ENCODE data around the gene DDOST. TPM values are rescaled to one million over a fixed set of nuclear protein-coding genes. Genes with fewer than 3 reads are reported as not detected.

DDOST gene
- total RNA-seq, 1 donor from 2014 or later: 161 TPM

DNA sequence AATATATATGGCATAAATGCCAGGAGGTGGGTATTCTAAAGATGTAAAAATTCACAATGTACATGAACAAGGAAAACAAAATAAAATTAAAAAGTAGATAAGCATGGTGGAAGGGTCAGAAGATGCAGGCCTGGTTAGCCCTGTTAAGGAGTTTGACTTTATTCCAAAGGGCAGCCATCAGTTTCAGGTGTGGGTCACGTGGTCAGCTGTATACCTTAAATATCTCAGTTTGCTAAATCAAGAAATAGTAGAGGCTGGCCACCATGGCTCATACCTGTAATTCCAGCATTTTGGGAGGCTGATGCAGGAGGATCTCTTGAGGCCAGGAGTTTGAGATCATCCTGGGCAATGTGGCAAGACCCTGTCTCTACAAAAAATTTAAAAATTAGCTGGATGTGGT is 36.5 kb downstream of the DDOST start:
- TF ChIP-seq, protein P1, sequence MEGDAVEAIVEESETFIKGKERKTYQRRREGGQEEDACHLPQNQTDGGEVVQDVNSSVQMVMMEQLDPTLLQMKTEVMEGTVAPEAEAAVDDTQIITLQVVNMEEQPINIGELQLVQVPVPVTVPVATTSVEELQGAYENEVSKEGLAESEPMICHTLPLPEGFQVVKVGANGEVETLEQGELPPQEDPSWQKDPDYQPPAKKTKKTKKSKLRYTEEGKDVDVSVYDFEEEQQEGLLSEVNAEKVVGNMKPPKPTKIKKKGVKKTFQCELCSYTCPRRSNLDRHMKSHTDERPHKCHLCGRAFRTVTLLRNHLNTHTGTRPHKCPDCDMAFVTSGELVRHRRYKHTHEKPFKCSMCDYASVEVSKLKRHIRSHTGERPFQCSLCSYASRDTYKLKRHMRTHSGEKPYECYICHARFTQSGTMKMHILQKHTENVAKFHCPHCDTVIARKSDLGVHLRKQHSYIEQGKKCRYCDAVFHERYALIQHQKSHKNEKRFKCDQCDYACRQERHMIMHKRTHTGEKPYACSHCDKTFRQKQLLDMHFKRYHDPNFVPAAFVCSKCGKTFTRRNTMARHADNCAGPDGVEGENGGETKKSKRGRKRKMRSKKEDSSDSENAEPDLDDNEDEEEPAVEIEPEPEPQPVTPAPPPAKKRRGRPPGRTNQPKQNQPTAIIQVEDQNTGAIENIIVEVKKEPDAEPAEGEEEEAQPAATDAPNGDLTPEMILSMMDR (IDR thresholded peaks at IDR 0.05): no peak
- no peak for DNase-seq
- Histone ChIP-seq H3K9me3 (no peaks in the 10 kb centered on the region), H3K27me3 (no peaks in the 10 kb centered on the region), H3K27ac (no peak overlapping the region), H3K4me3 (no peak overlapping the region), H3K4me1 (no peaks in the 10 kb centered on the region), H3K36me3 (no peaks in the 10 kb centered on the region)
- intact Hi-C loops (cut with DNase I): no loop called here
- no peak for ATAC-seq

GRCh38 chr1:20621012-20621411 is 40.2 kb downstream of the DDOST start:
- TF ChIP-seq, protein P1 (IDR thresholded peaks at IDR 0.05): no peak
- Histone ChIP-seq H3K27me3 (no peaks in the 10 kb centered on the region), H3K4me1 (no peaks in the 10 kb centered on the region), H3K9me3 (no peaks in the 10 kb centered on the region), H3K27ac (no peak overlapping the region), H3K4me3 (no peak overlapping the region), H3K36me3 (no peaks in the 10 kb centered on the region)
- intact Hi-C loops (cut with DNase I): no loop called here
- no peak for ATAC-seq
- DNase-seq: no peak

DNA sequence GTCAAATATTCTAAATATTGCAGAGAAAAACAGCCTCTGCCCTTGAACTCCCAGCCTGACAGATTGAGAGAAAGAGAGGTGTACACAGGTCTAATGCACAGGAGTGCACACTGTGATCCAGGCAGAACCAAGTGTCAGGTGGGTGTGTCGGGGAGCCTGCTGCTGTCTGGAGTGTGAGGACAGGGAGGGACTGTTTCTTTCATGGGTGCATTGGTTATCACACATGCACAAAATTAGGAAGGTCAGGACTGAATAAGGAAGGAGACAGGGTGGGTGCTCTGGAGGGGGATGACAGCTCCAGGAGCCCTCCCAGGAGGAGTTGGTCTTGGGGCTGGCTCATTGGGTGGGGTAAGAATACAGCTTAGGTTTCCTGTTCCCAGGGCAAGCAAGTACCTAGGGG is 41.2 kb downstream of the DDOST start:
- no peak for ATAC-seq
- Histone ChIP-seq H3K36me3 (no peaks in the 10 kb centered on the region), H3K27me3 (no peaks in the 10 kb centered on the region), H3K4me3 (no peak overlapping the region), H3K27ac (no peak overlapping the region), H3K4me1 (no peaks in the 10 kb centered on the region), H3K9me3 (no peaks in the 10 kb centered on the region)
- intact Hi-C loops (cut with DNase I): no loop called here
- no peak for DNase-seq
- TF ChIP-seq, protein P1 (IDR thresholded peaks at IDR 0.05): no peak

- ATAC-seq: no peak
- DNase-seq: no peak
- Histone ChIP-seq H3K9me3 (no peaks in the 10 kb centered on the region), H3K27ac (no peak overlapping the region), H3K27me3 (no peaks in the 10 kb centered on the region), H3K4me1 (no peaks in the 10 kb centered on the region), H3K36me3 (no peaks in the 10 kb centered on the region), H3K4me3 (no peak overlapping the region)
- TF ChIP-seq, protein P1 (IDR thresholded peaks at IDR 0.05): no peak
- intact Hi-C loops (cut with DNase I): no loop called here
These were observed 42.6 kb downstream of the DDOST start for GRCh38 chr1:20618550-20618949.

GRCh38 chr1:20616847-20617487 is 44.2 kb downstream of the DDOST start:
- Histone ChIP-seq H3K4me3 (no peak overlapping the region), H3K36me3 (no peaks in the 10 kb centered on the region), H3K27me3 (no peaks in the 10 kb centered on the region), H3K27ac (no peak overlapping the region), H3K4me1 (no peaks in the 10 kb centered on the region), H3K9me3 (no peaks in the 10 kb centered on the region)
- DNase-seq: no peak
- no peak for ATAC-seq
- intact Hi-C loops (cut with DNase I): no loop called here
- TF ChIP-seq, protein P1 (IDR thresholded peaks at IDR 0.05): no peak
